ENCODE measurements around the gene PCBP1. TPM values are rescaled to one million over a fixed set of nuclear protein-coding genes. Genes with fewer than 3 reads are reported as not detected.
"Not testable (repeated sequence)": the region's sequence is repeated elsewhere in the genome, so short reads cannot be mapped to it uniquely, and the experiment has no call there.

Gene PCBP1
- polyA plus RNA-seq (2013, experiment 1 of 2; ENCODE audit: insufficient read length), result 271 TPM
- polyA plus RNA-seq (2013, experiment 2 of 2; ENCODE audit: insufficient read length), result 252 TPM

GRCh38 chr2:70086838-70087701 is at the start of gene PCBP1:
PCBP1 (plus strand) TSS chr2:70087477; CDS start chr2:70087744, 267 bp downstream.
- DNase-seq, result peak; percentile 96

GRCh38 chr2:70039366-70039765 is 47.9 kb upstream of the PCBP1 start:
- DNase-seq, result no peak

DNA sequence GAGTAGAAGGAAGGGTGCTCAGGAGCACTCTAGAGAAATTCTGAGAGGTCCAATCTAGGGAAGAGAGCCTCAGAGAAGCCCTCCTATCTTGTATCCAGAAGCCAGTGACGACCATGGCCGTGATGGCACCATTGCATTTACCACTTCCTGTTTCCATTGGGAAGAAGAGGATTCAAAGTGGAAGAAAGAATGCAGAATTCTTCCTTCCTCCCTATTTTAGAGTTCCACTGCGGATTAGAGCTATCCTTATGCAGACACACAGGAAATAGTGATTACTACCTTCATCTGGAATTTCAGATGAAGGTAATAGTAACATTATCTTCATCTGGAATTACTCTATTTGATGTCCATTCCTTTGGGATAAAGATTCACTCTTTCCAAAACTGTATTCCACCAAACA is 45.6 kb upstream of the PCBP1 start:
- peak; percentile 14 for DNase-seq

- DNase-seq, result no peak
Observed at GRCh38 chr2:70042246-70042645, 45.0 kb upstream of the PCBP1 start.

- no peak for DNase-seq
Observed at GRCh38 chr2:70043252-70043875, 43.9 kb upstream of the PCBP1 start.

- DNase-seq, result no peak
Observed at GRCh38 chr2:70044290-70045040, 42.8 kb upstream of the PCBP1 start.

- no peak for DNase-seq
Observed at GRCh38 chr2:70045405-70045804, 41.9 kb upstream of the PCBP1 start.

GRCh38 chr2:70045932-70046331 is 41.3 kb upstream of the PCBP1 start:
- DNase-seq, result no peak

DNA sequence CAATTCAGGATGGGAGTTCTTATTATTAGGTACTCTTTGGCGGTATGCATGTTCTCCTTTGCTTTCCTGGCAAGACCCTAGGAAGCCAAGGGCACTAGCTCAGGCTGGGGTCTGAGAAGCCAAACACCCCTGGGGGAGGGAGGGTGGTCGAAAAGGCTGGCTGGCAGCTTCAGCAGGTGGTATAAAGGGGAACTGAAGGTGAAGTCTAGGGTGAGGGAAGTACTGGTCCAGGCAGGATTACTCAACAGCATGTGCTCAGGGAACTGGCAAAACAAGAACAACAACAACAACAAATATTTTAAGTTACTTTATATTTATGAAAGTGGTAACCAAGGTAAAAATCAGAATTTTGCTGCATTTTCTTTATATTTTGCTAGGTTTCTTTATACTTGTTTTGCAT is 40.7 kb upstream of the PCBP1 start:
- DNase-seq, result no peak

DNA sequence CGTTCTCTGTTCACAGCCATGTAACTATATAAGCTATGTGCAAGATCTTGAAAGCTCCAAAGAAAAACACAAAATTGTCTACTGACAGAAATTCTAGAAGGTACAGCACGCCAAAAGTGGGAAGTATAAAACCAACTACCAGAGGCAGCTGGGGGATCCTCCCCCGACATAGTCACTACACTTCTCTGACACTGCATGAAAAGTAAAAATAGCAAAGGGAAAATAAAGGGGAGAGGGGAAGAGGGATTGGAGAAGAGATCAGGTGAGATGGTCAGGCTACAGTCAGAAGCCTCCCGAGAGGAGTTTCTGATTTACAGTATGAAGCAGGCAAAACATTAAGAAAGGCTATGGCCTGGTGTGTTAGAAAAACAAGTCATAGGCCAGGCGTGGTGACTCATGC is 39.8 kb upstream of the PCBP1 start:
- DNase-seq, result no peak

DNA sequence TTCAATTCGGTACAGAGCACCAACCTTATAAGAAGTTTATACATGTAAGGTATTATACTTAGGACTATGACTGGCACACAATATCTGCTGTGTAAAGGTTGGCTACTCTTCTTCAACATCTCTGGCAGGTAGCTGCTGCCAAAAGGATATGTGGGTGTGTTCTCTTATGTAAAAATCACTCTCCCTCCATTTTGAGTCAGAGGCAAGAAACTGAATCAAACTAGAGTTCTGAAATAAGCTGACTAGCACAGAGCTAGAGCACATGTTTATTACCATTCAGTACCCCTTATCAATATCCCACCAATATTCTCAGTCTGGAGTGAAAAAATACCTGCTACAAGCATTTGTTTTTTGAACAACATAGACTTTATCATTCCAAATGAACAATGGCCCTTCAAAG is 38.0 kb upstream of the PCBP1 start:
- no peak for DNase-seq

DNA sequence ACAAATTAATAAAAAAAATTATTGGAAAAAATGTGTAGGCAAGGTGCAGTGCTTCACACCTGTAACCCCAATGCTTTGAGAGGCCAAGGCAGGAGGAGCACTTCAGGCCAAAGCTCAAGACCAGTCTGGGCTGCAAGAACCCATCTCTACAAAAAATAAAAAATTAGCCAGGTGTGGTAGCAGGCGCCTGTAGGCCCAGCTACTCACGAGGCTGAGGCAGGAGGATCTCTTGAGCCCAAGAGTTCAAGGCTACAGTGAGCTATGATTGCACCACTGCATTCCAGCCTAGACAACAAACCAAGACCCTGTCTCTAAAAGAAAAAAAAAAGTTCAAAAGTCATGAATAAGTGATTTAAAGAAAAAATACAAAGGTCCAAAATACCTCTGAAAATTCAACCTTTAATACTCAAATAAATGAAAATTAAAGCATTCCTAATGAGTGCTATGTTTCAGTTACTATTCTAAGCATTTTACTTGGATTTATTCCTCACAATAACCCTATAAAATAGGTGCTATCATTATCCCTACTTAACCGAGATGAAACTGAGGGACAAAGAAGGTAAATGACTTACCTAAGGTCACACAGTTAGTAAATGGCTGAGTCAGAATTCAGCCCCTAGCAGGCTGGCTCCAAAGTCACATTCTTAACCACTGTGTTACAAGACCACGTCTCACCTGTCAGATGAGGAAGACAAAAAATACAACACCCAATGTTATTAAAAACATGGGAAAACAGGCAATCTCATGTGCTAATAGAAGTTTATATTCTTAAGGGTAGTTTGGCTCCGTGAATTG is 36.4 kb upstream of the PCBP1 start:
- DNase-seq, result no peak

DNA sequence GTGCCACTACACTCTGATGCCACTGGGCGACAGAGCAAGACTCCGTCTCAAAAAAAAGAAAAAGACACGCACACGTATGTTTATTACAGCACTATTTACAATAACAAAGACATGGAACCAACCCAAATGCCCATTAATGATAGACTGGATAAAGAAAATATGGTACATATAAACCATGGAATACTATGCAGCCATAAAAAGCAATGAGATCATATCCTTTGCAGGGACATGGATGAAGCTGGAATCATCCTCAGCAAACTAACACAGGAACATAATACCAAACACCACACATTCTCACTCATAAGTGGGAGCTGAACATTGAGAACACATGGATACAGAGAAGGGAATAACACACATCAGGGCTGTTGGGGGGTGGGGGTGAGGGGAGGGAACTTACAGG is 32.0 kb upstream of the PCBP1 start:
- not testable (repeated sequence) for DNase-seq

- DNase-seq, result no peak
Observed at GRCh38 chr2:70061317-70061716, 26.0 kb upstream of the PCBP1 start.

- DNase-seq, result no peak
Observed at GRCh38 chr2:70062270-70062669, 25.0 kb upstream of the PCBP1 start.

- DNase-seq, result no peak
Observed at GRCh38 chr2:70068119-70068518, 19.2 kb upstream of the PCBP1 start.

- no peak for DNase-seq
Observed at GRCh38 chr2:70069049-70069448, 18.2 kb upstream of the PCBP1 start.

GRCh38 chr2:70070542-70071268 is 16.6 kb upstream of the PCBP1 start:
- DNase-seq, result peak; percentile 87

- DNase-seq, result no peak
Observed at GRCh38 chr2:70073493-70073892, 13.8 kb upstream of the PCBP1 start.

DNA sequence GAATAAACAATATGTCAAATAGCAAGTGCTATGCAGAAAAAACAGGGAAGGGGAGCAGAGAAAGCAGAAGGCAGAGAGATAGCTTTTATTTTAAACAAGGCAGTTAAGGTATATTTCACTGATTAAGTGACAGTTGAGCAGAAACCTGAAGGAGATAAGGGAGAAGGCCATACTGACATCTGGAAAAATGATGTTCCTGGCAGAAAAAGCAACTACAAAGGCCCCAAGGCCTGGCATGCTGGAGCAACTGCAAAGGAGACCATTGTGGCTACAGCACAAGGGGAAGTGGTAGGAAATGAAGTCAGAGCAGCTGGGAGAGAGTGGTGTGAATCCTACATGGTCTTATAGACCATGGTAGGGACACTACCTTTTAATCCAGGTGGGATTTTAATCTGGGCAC is 8.9 kb upstream of the PCBP1 start:
- no peak for DNase-seq

DNA sequence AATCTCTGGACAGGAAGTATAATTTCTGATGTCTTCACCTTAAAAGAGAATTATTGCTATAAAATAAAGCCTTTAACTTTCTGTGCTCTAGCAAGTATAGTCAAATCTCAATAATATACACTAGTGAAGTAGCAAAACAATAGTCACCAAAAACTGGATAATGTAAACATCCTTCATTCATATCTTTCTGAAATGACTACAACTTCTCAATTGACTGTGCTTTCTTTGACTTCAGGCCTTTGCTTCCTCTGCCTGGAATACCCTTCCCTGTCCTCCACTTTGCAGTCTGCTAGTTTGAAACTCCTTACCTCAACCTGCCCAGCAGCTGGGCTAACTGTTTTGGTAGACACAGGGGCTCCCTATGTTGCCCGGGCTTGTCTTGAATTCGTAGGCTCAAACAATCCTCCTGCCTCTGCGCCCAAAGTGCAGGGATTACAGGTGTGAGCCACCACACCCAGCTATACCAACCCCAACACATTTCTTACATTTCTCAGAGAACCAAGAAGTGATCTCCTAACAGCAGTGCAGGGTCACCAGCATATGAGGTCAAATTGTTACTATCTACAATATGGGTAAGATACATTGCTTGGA is 6.6 kb upstream of the PCBP1 start:
- DNase-seq, result no peak
